Tibial nerve (tissue), 4 donors: Measurements from ENCODE around the gene FLII.

Experiments used
- EP300 ChIP-seq, 2 donors: sonication (generic); formaldehyde crosslinking; IDR thresholded peaks; one replicate each; pipeline ENCODE4 v1.6.1; 2017; ENCODE audit warnings: antibody characterized with exemption in 2 of 2, mild to moderate bottlenecking in 1 of 2
- POLR2A ChIP-seq, 2 donors: fragments of 450-650 bp; IDR thresholded peaks; one replicate each; pipeline ENCODE4 v1.6.1; 2017; ENCODE audit warnings: antibody characterized with exemption in 2 of 2, mild to moderate bottlenecking in 2 of 2, moderate library complexity in 2 of 2
- TF ChIP-seq, protein P1 (sequence below), 5 experiments: fragments of 200-600 bp in 3 of 5; fragments of 450-650 bp in 2 of 5; sonication (generic) in 3 of 5; IDR thresholded peaks; one replicate each; pipeline ENCODE4 v1.5.1; 2016 to 2019; ENCODE audit warnings: antibody characterized with exemption in 5 of 5, mild to moderate bottlenecking in 3 of 5, moderate library complexity in 2 of 5

DNA sequence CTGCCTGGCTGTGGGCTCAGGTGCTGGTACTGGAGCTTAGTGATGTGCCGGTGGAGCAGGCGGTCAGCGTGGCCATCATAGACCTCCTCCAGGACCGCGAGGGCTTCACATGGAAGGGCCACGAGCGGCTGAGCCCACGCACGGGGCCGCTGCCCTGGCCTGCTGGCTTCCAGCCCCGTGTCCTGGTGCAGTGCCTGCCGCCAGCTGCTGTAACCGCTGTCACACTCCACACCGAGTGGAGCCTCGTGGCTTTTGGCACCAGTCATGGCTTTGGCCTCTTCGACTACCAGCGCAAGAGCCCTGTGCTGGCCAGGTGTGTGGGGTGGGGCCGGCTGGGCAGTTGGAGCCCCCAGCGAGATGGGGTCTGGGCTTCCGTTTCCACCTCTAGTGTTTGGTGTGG lies 21.1 kb downstream of the FLII start:
- TF ChIP-seq, protein P1, sequence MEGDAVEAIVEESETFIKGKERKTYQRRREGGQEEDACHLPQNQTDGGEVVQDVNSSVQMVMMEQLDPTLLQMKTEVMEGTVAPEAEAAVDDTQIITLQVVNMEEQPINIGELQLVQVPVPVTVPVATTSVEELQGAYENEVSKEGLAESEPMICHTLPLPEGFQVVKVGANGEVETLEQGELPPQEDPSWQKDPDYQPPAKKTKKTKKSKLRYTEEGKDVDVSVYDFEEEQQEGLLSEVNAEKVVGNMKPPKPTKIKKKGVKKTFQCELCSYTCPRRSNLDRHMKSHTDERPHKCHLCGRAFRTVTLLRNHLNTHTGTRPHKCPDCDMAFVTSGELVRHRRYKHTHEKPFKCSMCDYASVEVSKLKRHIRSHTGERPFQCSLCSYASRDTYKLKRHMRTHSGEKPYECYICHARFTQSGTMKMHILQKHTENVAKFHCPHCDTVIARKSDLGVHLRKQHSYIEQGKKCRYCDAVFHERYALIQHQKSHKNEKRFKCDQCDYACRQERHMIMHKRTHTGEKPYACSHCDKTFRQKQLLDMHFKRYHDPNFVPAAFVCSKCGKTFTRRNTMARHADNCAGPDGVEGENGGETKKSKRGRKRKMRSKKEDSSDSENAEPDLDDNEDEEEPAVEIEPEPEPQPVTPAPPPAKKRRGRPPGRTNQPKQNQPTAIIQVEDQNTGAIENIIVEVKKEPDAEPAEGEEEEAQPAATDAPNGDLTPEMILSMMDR (IDR thresholded peaks at IDR 0.05): no peak
- TF ChIP-seq POLR2A (IDR thresholded peaks at IDR 0.05) (no peak), EP300 (IDR thresholded peaks at IDR 0.05) (no peak)
